HFFc6 (cell line): ENCODE measurements around the gene FANCI. TPM values are rescaled to one million over a fixed set of nuclear protein-coding genes. Genes with fewer than 3 reads are reported as not detected.

ENCODE experiments used
- DNase-seq: peaks from one replicate; pipeline ENCODE4 v3.0.0-alpha.2; 2018
- H3K27ac Mint-ChIP-seq: 2 replicates; pipeline ENCODE4 v1.8.0; 2020; ENCODE audit warnings: mild to moderate bottlenecking, mixed read lengths
- H3K27me3 Mint-ChIP-seq: 2 replicates; pipeline ENCODE4 v1.8.0; 2021; ENCODE audit warnings: mild to moderate bottlenecking, moderate library complexity, mixed read lengths; ENCODE audit not compliant: insufficient read depth
- H3K36me3 Mint-ChIP-seq: 2 replicates; pipeline ENCODE4 v1.8.0; 2021; ENCODE audit warnings: low read depth, mixed read lengths
- H3K4me1 Mint-ChIP-seq: 2 replicates; pipeline ENCODE4 v1.8.0; 2020; ENCODE audit warnings: low read depth, mixed read lengths
- H3K4me3 Mint-ChIP-seq: 2 replicates; pipeline ENCODE4 v1.8.0; 2020; ENCODE audit warnings: mild to moderate bottlenecking, moderate library complexity, mixed read lengths
- H3K9me3 Mint-ChIP-seq: 2 replicates; pipeline ENCODE4 v1.8.0; 2020; ENCODE audit warnings: mild to moderate bottlenecking, mixed read lengths
- CTCF ChIP-seq: fragments of 200-600 bp; sonication (generic); IDR thresholded peaks from 2 replicates; pipeline ENCODE4 v1.5.0; 2021; ENCODE audit warnings: antibody characterized with exemption, mild to moderate bottlenecking
- total RNA-seq, 6 experiments: library from RNA; stranded (reverse); fragmentation: NEBNext Ultra II Directional; extraction: Animal tissue kit (Norgen Biotek cat#: 25700); gene quantifications; 2 replicates in 1 of 6; 3 replicates in 5 of 6; pipeline ENCODE4 v1.2.3, GENCODE V29; 2021

The FANCI gene
- total RNA-seq, 6 experiments from 2014 or later = 22.3 to 50.8 (median 48.4) TPM

- H3K27ac Mint-ChIP-seq = no peak overlapping the region
- H3K9me3 Mint-ChIP-seq = no peaks in the 10 kb centered on the region
- H3K4me1 Mint-ChIP-seq = peaks cover 35% of the 10 kb centered on the region
- no peak for TF ChIP-seq CTCF
- H3K27me3 Mint-ChIP-seq = no peaks in the 10 kb centered on the region; the same call in 1 of the 2 replicates
- DNase-seq = no peak
- peaks cover 67% of the 10 kb centered on the region for H3K36me3 Mint-ChIP-seq
- no peak overlapping the region for H3K4me3 Mint-ChIP-seq
These were observed 84.8 kb downstream of the FANCI start for GRCh38 chr15:89328398-89329254.

GRCh38 chr15:89329329-89330084, 85.7 kb downstream of the FANCI start:
- Mint-ChIP-seq H3K27me3 (no peaks in the 10 kb centered on the region; the same call in 1 of the 2 replicates), H3K36me3 (peaks cover 64% of the 10 kb centered on the region), H3K27ac (peak overlapping the region; percentile 32; the same call in 1 of the 2 replicates), H3K4me3 (no peak overlapping the region), H3K9me3 (no peaks in the 10 kb centered on the region), H3K4me1 (peaks cover 35% of the 10 kb centered on the region)
- no peak for TF ChIP-seq CTCF
- no peak for DNase-seq

- Mint-ChIP-seq H3K4me3 (no peak overlapping the region; the same call in 1 of the 2 replicates), H3K9me3 (peaks cover 5% of the 10 kb centered on the region; the same call in 1 of the 2 replicates), H3K4me1 (peaks cover 38% of the 10 kb centered on the region), H3K27me3 (peaks cover 4% of the 10 kb centered on the region), H3K36me3 (peaks cover 58% of the 10 kb centered on the region), H3K27ac (peak overlapping the region; percentile 5; the same call in 1 of the 2 replicates)
- DNase-seq = no peak
- no peak for TF ChIP-seq CTCF
These were observed 86.3 kb downstream of the FANCI start for GRCh38 chr15:89330119-89330518.

GRCh38 chr15:89330881-89331595, 87.3 kb downstream of the FANCI start:
- no peak for TF ChIP-seq CTCF
- no peak for DNase-seq
- H3K27ac Mint-ChIP-seq = peak overlapping the region; percentile 5; the same call in 1 of the 2 replicates
- H3K27me3 Mint-ChIP-seq = peaks cover 5% of the 10 kb centered on the region
- H3K4me1 Mint-ChIP-seq = peaks cover 47% of the 10 kb centered on the region
- H3K9me3 Mint-ChIP-seq = peaks cover 7% of the 10 kb centered on the region; the same call in 1 of the 2 replicates
- peaks cover 56% of the 10 kb centered on the region for H3K36me3 Mint-ChIP-seq
- H3K4me3 Mint-ChIP-seq = peak overlapping the region; percentile 70

- Mint-ChIP-seq H3K4me3 (peak overlapping the region; percentile 74), H3K9me3 (peaks cover 7% of the 10 kb centered on the region; the same call in 1 of the 2 replicates), H3K27me3 (peaks cover 5% of the 10 kb centered on the region), H3K36me3 (peaks cover 44% of the 10 kb centered on the region), H3K27ac (peak overlapping the region; percentile 42), H3K4me1 (peaks cover 50% of the 10 kb centered on the region)
- DNase-seq = no peak
- TF ChIP-seq CTCF = peak; percentile 77
These were observed 88.7 kb downstream of the FANCI start for GRCh38 chr15:89332446-89332845.
